ENCODE measurements around the gene DBT.

DNA sequence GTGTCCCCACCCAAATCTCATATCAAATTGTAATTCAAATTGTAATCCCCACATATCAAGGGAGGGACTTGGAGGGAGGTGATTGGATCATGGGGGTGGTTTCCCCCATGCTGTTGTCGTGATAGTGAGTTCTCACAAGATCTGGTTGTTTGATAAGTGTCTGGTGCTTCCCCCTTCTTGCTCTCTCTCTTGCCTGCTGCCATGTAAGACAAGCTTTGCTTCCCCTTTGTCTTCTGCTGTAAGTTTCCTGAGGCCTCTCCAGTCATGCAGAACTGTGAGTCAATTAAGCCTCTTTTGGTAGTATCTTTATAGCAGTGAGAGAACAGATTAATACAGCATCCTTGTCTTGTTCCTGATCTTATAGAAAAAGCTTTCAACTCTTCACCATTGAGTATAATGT lies 65.1 kb downstream of the DBT start:
- TF ChIP-seq, protein P1, sequence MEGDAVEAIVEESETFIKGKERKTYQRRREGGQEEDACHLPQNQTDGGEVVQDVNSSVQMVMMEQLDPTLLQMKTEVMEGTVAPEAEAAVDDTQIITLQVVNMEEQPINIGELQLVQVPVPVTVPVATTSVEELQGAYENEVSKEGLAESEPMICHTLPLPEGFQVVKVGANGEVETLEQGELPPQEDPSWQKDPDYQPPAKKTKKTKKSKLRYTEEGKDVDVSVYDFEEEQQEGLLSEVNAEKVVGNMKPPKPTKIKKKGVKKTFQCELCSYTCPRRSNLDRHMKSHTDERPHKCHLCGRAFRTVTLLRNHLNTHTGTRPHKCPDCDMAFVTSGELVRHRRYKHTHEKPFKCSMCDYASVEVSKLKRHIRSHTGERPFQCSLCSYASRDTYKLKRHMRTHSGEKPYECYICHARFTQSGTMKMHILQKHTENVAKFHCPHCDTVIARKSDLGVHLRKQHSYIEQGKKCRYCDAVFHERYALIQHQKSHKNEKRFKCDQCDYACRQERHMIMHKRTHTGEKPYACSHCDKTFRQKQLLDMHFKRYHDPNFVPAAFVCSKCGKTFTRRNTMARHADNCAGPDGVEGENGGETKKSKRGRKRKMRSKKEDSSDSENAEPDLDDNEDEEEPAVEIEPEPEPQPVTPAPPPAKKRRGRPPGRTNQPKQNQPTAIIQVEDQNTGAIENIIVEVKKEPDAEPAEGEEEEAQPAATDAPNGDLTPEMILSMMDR (IDR thresholded peaks at IDR 0.05; ENCODE audit: poor library complexity, severe bottlenecking): no peak
- no peak for TF ChIP-seq EZH2 (IDR thresholded peaks at IDR 0.05; ENCODE audit: borderline replicate concordance, insufficient read depth, low read length, poor library complexity, severe bottlenecking)
